Effector memory CD4-positive, alpha-beta T cell (primary cell): ENCODE measurements around the gene ZDHHC18.
"Not testable (repeated sequence)": the region's sequence is repeated elsewhere in the genome, so short reads cannot be mapped to it uniquely, and the experiment has no call there.

Experiments used
- DNase-seq, 3 donors: peaks; one replicate each; pipeline ENCODE4 v3.0.0-alpha.2; 2020
- H3K27ac ChIP-seq: 2 replicates; pipeline ENCODE4 v1.7.0; 2013; ENCODE audit warnings: mild to moderate bottlenecking, low read length, moderate library complexity; ENCODE audit not compliant: insufficient read depth, poor library complexity, severe bottlenecking
- H3K27me3 ChIP-seq: replicated peaks from 2 replicates; pipeline ENCODE4 v1.7.0; 2013; ENCODE audit warnings: mild to moderate bottlenecking, low read length; ENCODE audit not compliant: insufficient read depth, control insufficient read depth, poor library complexity, severe bottlenecking
- H3K36me3 ChIP-seq: 2 replicates; pipeline ENCODE4 v1.7.0; 2013; ENCODE audit warnings: mild to moderate bottlenecking, low read length, moderate library complexity; ENCODE audit not compliant: control insufficient read depth, insufficient read depth
- H3K4me1 ChIP-seq: 2 replicates; pipeline ENCODE4 v1.7.0; 2013; ENCODE audit warnings: low read length, mild to moderate bottlenecking; ENCODE audit not compliant: control insufficient read depth, insufficient read depth, poor library complexity, severe bottlenecking
- H3K4me3 ChIP-seq: 2 replicates; pipeline ENCODE4 v1.7.0; 2013; ENCODE audit warnings: low read length, low read depth, mild to moderate bottlenecking; ENCODE audit not compliant: insufficient read depth, poor library complexity, severe bottlenecking
- H3K9me3 ChIP-seq: 2 replicates; pipeline ENCODE4 v1.7.0; 2013; ENCODE audit warnings: mild to moderate bottlenecking, low read length, moderate library complexity; ENCODE audit not compliant: control insufficient read depth

The ZDHHC18 gene

DNA sequence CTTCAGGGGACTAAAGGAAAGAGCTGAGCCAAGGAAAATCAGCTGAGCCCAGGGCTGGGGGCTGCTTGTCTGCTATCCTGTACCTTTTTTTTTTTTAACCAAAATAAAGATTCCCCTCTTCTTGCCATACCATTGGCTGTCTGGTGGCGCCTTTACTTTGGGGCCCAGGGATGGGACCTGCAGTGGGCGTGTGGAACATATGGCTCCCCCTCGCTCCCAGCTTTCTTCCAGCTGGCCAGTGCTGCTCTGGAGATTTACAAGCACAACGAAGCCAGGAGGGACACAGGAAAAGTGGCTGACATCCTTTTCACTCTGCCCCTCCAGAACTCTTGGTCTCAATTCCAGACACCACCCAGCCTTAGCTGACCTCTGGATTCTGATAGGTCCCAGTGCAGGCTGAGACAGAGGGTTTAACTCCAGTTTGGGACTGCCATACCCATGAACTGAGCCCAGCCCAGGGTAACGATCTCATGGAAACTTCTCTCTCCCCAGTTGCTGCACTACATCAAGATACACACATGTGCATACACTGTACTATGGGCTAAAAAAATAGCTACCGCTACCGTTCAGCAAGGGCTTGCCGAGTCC lies 31.1 kb downstream of the ZDHHC18 start:
- Histone ChIP-seq H3K4me3 (no peak overlapping the region), H3K9me3 (no peaks in the 10 kb centered on the region), H3K27ac (no peak overlapping the region), H3K4me1 (no peaks in the 10 kb centered on the region), H3K36me3 (peaks cover 52% of the 10 kb centered on the region), H3K27me3 (no peaks in the 10 kb centered on the region)
- no peak for DNase-seq

GRCh38 chr1:26858160-26858559 lies 31.7 kb downstream of the ZDHHC18 start:
- DNase-seq = no peak
- Histone ChIP-seq H3K9me3 (no peaks in the 10 kb centered on the region), H3K27ac (no peak overlapping the region), H3K27me3 (no peaks in the 10 kb centered on the region), H3K4me1 (no peaks in the 10 kb centered on the region), H3K36me3 (peaks cover 46% of the 10 kb centered on the region), H3K4me3 (no peak overlapping the region)

GRCh38 chr1:26858891-26859640 lies 32.6 kb downstream of the ZDHHC18 start:
- H3K27ac ChIP-seq = no peak overlapping the region
- peaks cover 6% of the 10 kb centered on the region for H3K4me1 ChIP-seq

GRCh38 chr1:26861286-26861701 lies 34.8 kb downstream of the ZDHHC18 start:
- peaks cover 15% of the 10 kb centered on the region for H3K36me3 ChIP-seq
- H3K9me3 ChIP-seq = no peaks in the 10 kb centered on the region
- no peak for DNase-seq
- H3K4me1 ChIP-seq = peaks cover 8% of the 10 kb centered on the region
- H3K4me3 ChIP-seq = no peak overlapping the region
- H3K27ac ChIP-seq = no peak overlapping the region
- H3K27me3 ChIP-seq = no peaks in the 10 kb centered on the region

More at GRCh38 chr1:26858891-26859640, 32.6 kb downstream of the ZDHHC18 start:
- Histone ChIP-seq H3K4me3 (no peak overlapping the region), H3K27me3 (no peaks in the 10 kb centered on the region), H3K36me3 (peaks cover 37% of the 10 kb centered on the region), H3K9me3 (no peaks in the 10 kb centered on the region)
- no peak for DNase-seq

DNA sequence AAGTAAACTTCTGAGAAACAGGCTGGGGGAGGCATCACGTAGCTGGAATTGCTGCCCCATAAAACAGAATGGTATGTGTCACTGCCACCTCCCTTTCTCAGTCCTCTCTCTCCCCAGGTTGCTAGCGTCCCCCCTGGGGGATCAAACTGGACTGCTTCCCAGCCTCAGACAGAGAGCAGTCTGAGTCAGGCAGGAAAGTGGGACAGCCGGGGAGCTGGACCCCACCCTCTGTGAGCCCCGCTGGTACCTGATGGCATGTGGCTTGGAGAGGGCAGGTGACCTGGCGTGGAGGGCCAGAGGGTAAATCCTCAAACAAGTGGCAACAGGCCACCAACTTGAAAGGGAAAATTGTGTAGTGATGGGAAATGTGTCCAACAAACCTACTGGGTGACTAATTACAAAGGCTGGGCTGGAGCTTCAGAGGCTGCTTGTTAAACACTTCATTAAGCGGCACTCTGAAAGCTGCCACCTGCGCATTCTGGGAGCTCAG lies 35.4 kb downstream of the ZDHHC18 start:
- DNase-seq = no peak
- no peak overlapping the region for H3K27ac ChIP-seq
- H3K27me3 ChIP-seq = no peaks in the 10 kb centered on the region
- H3K9me3 ChIP-seq = no peaks in the 10 kb centered on the region
- peaks cover 9% of the 10 kb centered on the region for H3K36me3 ChIP-seq
- no peak overlapping the region for H3K4me3 ChIP-seq
- H3K4me1 ChIP-seq = peaks cover 8% of the 10 kb centered on the region

GRCh38 chr1:26862781-26863684 lies 36.5 kb downstream of the ZDHHC18 start, which contains the start of gene SFN:
Gene SFN, plus strand, starts transcription at chr1:26863149. Its CDS starts 64 bp downstream, at chr1:26863213.
- DNase-seq = peak; percentile 30 to 35 (median 30)
- H3K27me3 ChIP-seq = no peaks in the 10 kb centered on the region
- no peaks in the 10 kb centered on the region for H3K36me3 ChIP-seq
- peaks cover 8% of the 10 kb centered on the region for H3K4me1 ChIP-seq
- H3K27ac ChIP-seq = peak within 1 kb of the TSS; percentile 70
- peak within 1 kb of the TSS; percentile 82 for H3K4me3 ChIP-seq
- H3K9me3 ChIP-seq = no peaks in the 10 kb centered on the region

GRCh38 chr1:26863685-26864077 lies 37.2 kb downstream of the ZDHHC18 start:
- Histone ChIP-seq H3K4me3 (peak overlapping the region; percentile 82), H3K9me3 (no peaks in the 10 kb centered on the region), H3K36me3 (no peaks in the 10 kb centered on the region), H3K27ac (no peak overlapping the region), H3K27me3 (no peaks in the 10 kb centered on the region), H3K4me1 (peaks cover 8% of the 10 kb centered on the region)
- DNase-seq = no peak

DNA sequence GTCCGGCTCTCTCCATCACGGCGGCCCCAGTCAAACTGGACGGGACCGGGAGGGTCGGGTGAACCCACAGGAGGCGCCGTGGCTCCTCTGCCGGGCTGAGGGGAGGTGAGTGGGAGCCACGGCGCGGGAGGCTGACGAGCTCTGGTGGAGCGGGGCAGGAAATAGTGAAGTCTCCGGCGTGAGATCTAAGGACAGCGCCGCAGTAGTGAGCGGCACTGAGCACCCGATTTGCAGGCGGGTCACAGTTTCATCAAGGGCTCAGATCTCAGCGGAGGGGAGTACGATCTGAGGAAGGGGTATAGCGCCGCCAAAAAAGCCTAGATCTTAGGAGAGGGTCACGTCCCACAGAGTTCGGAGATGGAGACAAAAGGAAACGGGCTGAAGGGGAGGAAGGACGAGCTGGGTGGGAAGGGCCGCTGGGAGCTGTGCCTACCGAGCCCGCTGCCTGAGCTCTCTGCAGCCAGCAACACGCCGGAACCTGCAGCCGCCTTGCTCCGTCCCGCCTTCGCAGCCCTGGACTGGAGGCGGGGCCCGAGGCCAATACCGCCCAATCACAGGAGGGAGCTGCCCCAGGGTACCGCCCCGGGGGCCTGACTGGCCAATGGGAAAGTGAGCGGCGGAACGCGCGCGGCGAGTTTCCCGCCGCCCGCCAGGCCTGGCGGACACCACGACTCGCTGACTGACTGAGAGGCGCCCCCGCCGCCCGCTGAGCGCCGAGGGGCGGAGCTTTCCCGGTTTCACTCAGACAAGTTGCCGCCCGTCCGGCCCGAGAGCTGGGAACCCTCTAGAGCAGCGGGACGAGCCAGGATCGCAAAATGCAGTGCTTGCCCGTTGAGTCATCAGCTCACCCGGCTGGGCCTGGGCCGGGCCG lies 38.4 kb downstream of the ZDHHC18 start:
- Histone ChIP-seq H3K27me3 (no peaks in the 10 kb centered on the region), H3K4me3 (peak overlapping the region; percentile 82), H3K36me3 (no peaks in the 10 kb centered on the region), H3K9me3 (no peaks in the 10 kb centered on the region), H3K27ac (peak overlapping the region; percentile 70), H3K4me1 (peaks cover 8% of the 10 kb centered on the region)
- DNase-seq = peak; percentile 89 to 93 (median 92)

DNA sequence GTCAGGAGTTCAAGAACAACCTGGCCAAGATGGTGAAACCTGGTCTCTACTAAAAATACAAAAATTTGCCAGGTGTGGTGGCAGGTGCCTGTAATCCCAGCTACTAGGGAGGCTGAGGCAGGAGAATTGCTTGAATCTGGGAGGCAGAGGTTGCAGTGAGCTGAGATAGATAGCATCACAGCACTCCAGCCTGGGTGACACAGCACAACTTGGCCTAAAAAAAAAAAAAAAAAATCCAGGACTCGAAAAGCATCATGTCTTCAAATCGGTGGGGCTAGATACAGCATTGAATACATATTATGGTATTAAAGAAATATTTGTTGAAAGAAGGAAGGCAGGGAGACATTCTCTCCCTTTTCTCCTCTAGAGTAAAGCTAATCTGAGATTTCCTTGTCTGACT lies 46.6 kb downstream of the ZDHHC18 start:
- H3K4me1 ChIP-seq, H3K27ac ChIP-seq, DNase-seq, H3K27me3 ChIP-seq, H3K4me3 ChIP-seq, H3K9me3 ChIP-seq: not testable (repeated sequence)
- peaks cover 12% of the 10 kb centered on the region for H3K36me3 ChIP-seq
